Common myeloid progenitor, CD34-positive (primary cell): Measurements from ENCODE around the gene PSMD5.

ENCODE experiments used
- CTCF ChIA-PET: fragments of 350-600 bp; sonication (Branson Sonifier 250); formaldehyde crosslinking; loops from one replicate; lab custom pipeline; 2021; ENCODE audit warnings: antibody characterized with exemption; lab: Charles Lee
- POLR2A ChIA-PET: fragments of 350-600 bp; sonication (Branson Sonifier 250); formaldehyde crosslinking; loops from one replicate; lab custom pipeline; 2021; ENCODE audit warnings: antibody characterized with exemption; lab: Charles Lee
- DNase-seq, 3 donors: peaks; one replicate each; pipeline versions ENCODE4 v3.0.0 to v3.0.0-alpha.2; 2013
- H3K27ac ChIP-seq, 2 experiments: 1 replicate in 1 of 2; 2 replicates in 1 of 2; pipeline ENCODE4 v1.7.0; 2013; ENCODE audit warnings: inconsistent platforms in 2 of 2, low read length in 2 of 2, mild to moderate bottlenecking in 2 of 2, low read depth in 1 of 2, moderate library complexity in 1 of 2; ENCODE audit not compliant: severe bottlenecking in 2 of 2, insufficient read depth in 1 of 2, poor library complexity in 1 of 2
- H3K27me3 ChIP-seq, 5 experiments: replicated peaks in 2 of 5; 1 replicate in 3 of 5; 2 replicates in 2 of 5; pipeline versions ENCODE4 v1.6.1 to v1.7.0; 2013; ENCODE audit warnings: low read length in 4 of 5, mild to moderate bottlenecking in 2 of 5, moderate library complexity in 2 of 5, inconsistent platforms in 1 of 5; ENCODE audit not compliant: insufficient read depth in 5 of 5, control insufficient read depth in 4 of 5
- H3K36me3 ChIP-seq, 4 experiments: 1 replicate in 2 of 4; 2 replicates in 2 of 4; pipeline versions ENCODE4 v1.6.1 to v1.7.0; 2013; ENCODE audit warnings: low read length in 3 of 4, control low read depth in 1 of 4, mild to moderate bottlenecking in 1 of 4; ENCODE audit not compliant: control insufficient read depth in 4 of 4, insufficient read depth in 4 of 4
- H3K4me1 ChIP-seq, 4 experiments: 1 replicate in 3 of 4; 2 replicates in 1 of 4; pipeline versions ENCODE4 v1.6.1 to v1.7.1; 2013; ENCODE audit warnings: low read length in 3 of 4, mild to moderate bottlenecking in 3 of 4, control low read depth in 1 of 4, inconsistent platforms in 1 of 4, moderate library complexity in 1 of 4; ENCODE audit not compliant: control insufficient read depth in 4 of 4, insufficient read depth in 4 of 4; ENCODE audit errors: control extremely low read depth in 1 of 4
- H3K4me3 ChIP-seq, 7 experiments: 1 replicate in 4 of 7; 2 replicates in 3 of 7; pipeline versions ENCODE4 v1.5.1 to v1.7.0; 2013; ENCODE audit warnings: mild to moderate bottlenecking in 7 of 7, low read length in 6 of 7, moderate library complexity in 6 of 7, inconsistent platforms in 2 of 7, low read depth in 2 of 7, control low read depth in 1 of 7; ENCODE audit not compliant: insufficient read depth in 4 of 7, control insufficient read depth in 1 of 7; ENCODE audit errors: extremely low read depth in 1 of 7
- H3K9me3 ChIP-seq, 5 experiments: 1 replicate in 4 of 5; 2 replicates in 1 of 5; pipeline versions ENCODE4 v1.6.1 to v1.7.1; 2013; ENCODE audit warnings: low read length in 4 of 5, mild to moderate bottlenecking in 2 of 5, inconsistent platforms in 1 of 5, low read depth in 1 of 5, moderate library complexity in 1 of 5; ENCODE audit not compliant: control insufficient read depth in 4 of 5, insufficient read depth in 2 of 5; ENCODE audit errors: control extremely low read depth in 1 of 5
- WGBS: methylation state at CpG from one replicate; pipeline ENCODE4 v1.1.5; 2013; ENCODE audit not compliant: insufficient coverage; 5-methylcytosine and 5-hydroxymethylcytosine counted together

Gene PSMD5

GRCh38 chr9:120773256-120773655 lies 69.5 kb downstream of the PSMD5 start:
- no peak for DNase-seq
- Histone ChIP-seq H3K9me3 (no peaks in the 10 kb centered on the region), H3K27ac (no peak overlapping the region), H3K4me3 (no peak overlapping the region), H3K27me3 (no peaks in the 10 kb centered on the region), H3K36me3 (peaks cover 23 to 77% (median 52%) of the 10 kb centered on the region in 4 experiments), H3K4me1 (no peaks in the 10 kb centered on the region)
- 100% methylated on average over 2 of the region's 3 CpGs for WGBS
- ChIA-PET CTCF (interaction anchor here (0.7 to 2.3 kb wide), 4 partner anchors 9 to 17 kb away, joined by 3 to 6 read pairs (median 4); no protein-coding TSS in a partner anchor), POLR2A (no interaction called here)

- WGBS, result 100% methylated on average over 1 of the region's 4 CpGs
- no peak overlapping the region for H3K4me3 ChIP-seq
- H3K27me3 ChIP-seq, result no peaks in the 10 kb centered on the region
- ChIA-PET POLR2A (no interaction called here), CTCF (no interaction called here)
- no peaks in the 10 kb centered on the region for H3K4me1 ChIP-seq
- no peak for DNase-seq
- no peaks in the 10 kb centered on the region for H3K9me3 ChIP-seq
- H3K27ac ChIP-seq, result no peak overlapping the region
- H3K36me3 ChIP-seq, result peaks cover 30 to 76% (median 51%) of the 10 kb centered on the region in 4 experiments
These were observed 71.8 kb downstream of the PSMD5 start for GRCh38 chr9:120770931-120771330.

GRCh38 chr9:120768886-120769285 lies 73.8 kb downstream of the PSMD5 start:
- no peak overlapping the region for H3K4me3 ChIP-seq
- H3K27ac ChIP-seq, result no peak overlapping the region
- DNase-seq, result no peak
- peaks cover 28 to 76% (median 50%) of the 10 kb centered on the region in 4 experiments for H3K36me3 ChIP-seq
- ChIA-PET CTCF (interaction anchor here (0.7 kb wide), 1 partner anchor 15 kb away, joined by 4 read pairs; no protein-coding TSS in a partner anchor), POLR2A (no interaction called here)
- no peaks in the 10 kb centered on the region for H3K4me1 ChIP-seq
- H3K27me3 ChIP-seq, result no peaks in the 10 kb centered on the region
- 100% methylated on average over 1 of the region's 1 CpG for WGBS
- H3K9me3 ChIP-seq, result no peaks in the 10 kb centered on the region

- POLR2A ChIA-PET, result interaction anchor here (0.6 kb wide), 1 partner anchor 259 kb away, joined by 3 read pairs; no protein-coding TSS in a partner anchor
These were observed 74.5 kb downstream of the PSMD5 start for GRCh38 chr9:120768247-120768646.

GRCh38 chr9:120767451-120767850 lies 75.3 kb downstream of the PSMD5 start:
- no peak for DNase-seq
- Histone ChIP-seq H3K4me1 (no peaks in the 10 kb centered on the region), H3K27me3 (no peaks in the 10 kb centered on the region), H3K36me3 (peaks cover 32 to 77% (median 49%) of the 10 kb centered on the region in 4 experiments), H3K27ac (peak overlapping the region in 1 of 2 experiments; percentile 49), H3K9me3 (no peaks in the 10 kb centered on the region), H3K4me3 (no peak overlapping the region)
- ChIA-PET CTCF (interaction anchor here (0.7 to 1.5 kb wide), 2 partner anchors 7 to 12 kb away, joined by 3 to 6 read pairs; no protein-coding TSS in a partner anchor), POLR2A (interaction anchor here (0.6 kb wide), 1 partner anchor 260 kb away, joined by 3 read pairs; no protein-coding TSS in a partner anchor)
- WGBS, result 97% methylated on average over 3 of the region's 3 CpGs

More at GRCh38 chr9:120768247-120768646, 74.5 kb downstream of the PSMD5 start:
- no peak for DNase-seq
- Histone ChIP-seq H3K4me1 (no peaks in the 10 kb centered on the region), H3K36me3 (peaks cover 29 to 77% (median 49%) of the 10 kb centered on the region in 4 experiments), H3K27ac (no peak overlapping the region), H3K27me3 (no peaks in the 10 kb centered on the region), H3K9me3 (no peaks in the 10 kb centered on the region), H3K4me3 (no peak overlapping the region)
- WGBS, result 100% methylated on average over 3 of the region's 4 CpGs
- CTCF ChIA-PET, result interaction anchor here (0.7 to 1.5 kb wide), 2 partner anchors 8 to 12 kb away, joined by 3 to 6 read pairs; no protein-coding TSS in a partner anchor
